ENCODE data around the gene UGT1A10. TPM values are rescaled to one million over a fixed set of nuclear protein-coding genes. Genes with fewer than 3 reads are reported as not detected.
A peak's percentile ranks its signal among the peaks of the same experiment; 100 is the strongest.

UGT1A10 gene
- total and polyA plus RNA-seq, 5 donors: not detected

GRCh38 chr2:233819884-233820773 lies 183.9 kb downstream of the UGT1A10 start:
- ATAC-seq: no peak
- WGBS: 83% methylated on average over 18 of the region's 18 CpGs
- Histone ChIP-seq H3K9me3 (ENCODE audit: control insufficient read depth, low read length) (no peaks in the 10 kb centered on the region), H3K4me1 (ENCODE audit: control insufficient read depth, insufficient read depth, low read length) (no peaks in the 10 kb centered on the region), H3K27ac (ENCODE audit: low read length) (no peak overlapping the region), H3K4me3 (ENCODE audit: low read length) (no peak overlapping the region), H3K27me3 (ENCODE audit: control insufficient read depth, insufficient read depth) (no peaks in the 10 kb centered on the region)
- peak in 1 of 3 donors; percentile 16 for DNase-seq
- intact Hi-C loops (cut with DNase I): no loop called here

GRCh38 chr2:233820774-233821105 lies 184.5 kb downstream of the UGT1A10 start:
- no peak overlapping the region for H3K4me3 ChIP-seq (ENCODE audit: low read length)
- intact Hi-C loops (cut with DNase I): no loop called here
- DNase-seq (peak in 1 of 3 donors; percentile 22), ATAC-seq (no peak)
- H3K9me3 ChIP-seq (ENCODE audit: control insufficient read depth, low read length): no peaks in the 10 kb centered on the region
- H3K27ac ChIP-seq (ENCODE audit: low read length): no peak overlapping the region
- no peaks in the 10 kb centered on the region for H3K4me1 ChIP-seq (ENCODE audit: control insufficient read depth, insufficient read depth, low read length)
- 86% methylated on average over 6 of the region's 6 CpGs for WGBS
- H3K27me3 ChIP-seq (ENCODE audit: control insufficient read depth, insufficient read depth): no peaks in the 10 kb centered on the region

GRCh38 chr2:233821196-233821595 lies 184.9 kb downstream of the UGT1A10 start:
- WGBS: 86% methylated on average over 3 of the region's 3 CpGs

GRCh38 chr2:233821709-233822100 lies 185.5 kb downstream of the UGT1A10 start:
- no peak overlapping the region for H3K27ac ChIP-seq (ENCODE audit: low read length)
- H3K4me1 ChIP-seq (ENCODE audit: control insufficient read depth, insufficient read depth, low read length): no peaks in the 10 kb centered on the region
- H3K4me3 ChIP-seq (ENCODE audit: low read length): no peak overlapping the region
- H3K9me3 ChIP-seq (ENCODE audit: control insufficient read depth, low read length): no peaks in the 10 kb centered on the region
- ATAC-seq (no peak), DNase-seq (no peak)
- WGBS: 94% methylated on average over 8 of the region's 8 CpGs
- intact Hi-C loops (cut with DNase I): no loop called here
- H3K27me3 ChIP-seq (ENCODE audit: control insufficient read depth, insufficient read depth): no peaks in the 10 kb centered on the region

More at GRCh38 chr2:233821196-233821595, 184.9 kb downstream of the UGT1A10 start:
- Histone ChIP-seq H3K4me3 (ENCODE audit: low read length) (no peak overlapping the region), H3K4me1 (ENCODE audit: control insufficient read depth, insufficient read depth, low read length) (no peaks in the 10 kb centered on the region), H3K27ac (ENCODE audit: low read length) (no peak overlapping the region), H3K27me3 (ENCODE audit: control insufficient read depth, insufficient read depth) (no peaks in the 10 kb centered on the region), H3K9me3 (ENCODE audit: control insufficient read depth, low read length) (no peaks in the 10 kb centered on the region)
- ATAC-seq (no peak), DNase-seq (peak in 1 of 3 donors; percentile 1)
- intact Hi-C loops (cut with DNase I): no loop called here

GRCh38 chr2:233822101-233822771 lies 186.0 kb downstream of the UGT1A10 start:
- Histone ChIP-seq H3K27ac (ENCODE audit: low read length) (no peak overlapping the region), H3K27me3 (ENCODE audit: control insufficient read depth, insufficient read depth) (no peaks in the 10 kb centered on the region), H3K4me3 (ENCODE audit: low read length) (no peak overlapping the region), H3K4me1 (ENCODE audit: control insufficient read depth, insufficient read depth, low read length) (no peaks in the 10 kb centered on the region), H3K9me3 (ENCODE audit: control insufficient read depth, low read length) (no peaks in the 10 kb centered on the region)
- intact Hi-C loops (cut with DNase I): no loop called here
- DNase-seq (peak in 2 of 3 donors; percentile 33 to 41), ATAC-seq (no peak)
- WGBS: 88% methylated on average over 21 of the region's 21 CpGs

Other genes starting within 250 kb of the UGT1A10 start
- 10 to 100 TPM; 16.8 to 18.6 (median 18.1) TPM for gene USP40, start 69.7 kb upstream of the UGT1A10 start, total RNA-seq
- gene USP40, start 69.7 kb upstream of the UGT1A10 start, polyA plus RNA-seq: 15.1 TPM
- gene UGT1A8, start 18.8 kb upstream of the UGT1A10 start, total RNA-seq: not detected
- gene UGT1A8, start 18.8 kb upstream of the UGT1A10 start, polyA plus RNA-seq: not detected
- gene UGT1A9, start 35.5 kb downstream of the UGT1A10 start, total RNA-seq: not detected
- gene UGT1A9, start 35.5 kb downstream of the UGT1A10 start, polyA plus RNA-seq: not detected
- gene UGT1A7, start 45.5 kb downstream of the UGT1A10 start, total RNA-seq: not detected
- not detected for gene UGT1A7, start 45.5 kb downstream of the UGT1A10 start, polyA plus RNA-seq
- not detected for gene UGT1A6, start 56.4 kb downstream of the UGT1A10 start, total RNA-seq
- gene UGT1A6, start 56.4 kb downstream of the UGT1A10 start, polyA plus RNA-seq: not detected
- gene UGT1A5, start 76.5 kb downstream of the UGT1A10 start, total RNA-seq: not detected
- gene UGT1A5, start 76.5 kb downstream of the UGT1A10 start, polyA plus RNA-seq: not detected
- not detected for gene UGT1A4, start 82.3 kb downstream of the UGT1A10 start, total RNA-seq
- gene UGT1A4, start 82.3 kb downstream of the UGT1A10 start, polyA plus RNA-seq: 0.07 TPM
- not detected for gene UGT1A3, start 92.6 kb downstream of the UGT1A10 start, total RNA-seq
- gene UGT1A3, start 92.6 kb downstream of the UGT1A10 start, polyA plus RNA-seq: not detected
- not detected for gene UGT1A1, start 123.8 kb downstream of the UGT1A10 start, total RNA-seq
- gene UGT1A1, start 123.8 kb downstream of the UGT1A10 start, polyA plus RNA-seq: not detected
- gene MROH2A, start 141.9 kb downstream of the UGT1A10 start, total RNA-seq: not detected
- not detected for gene MROH2A, start 141.9 kb downstream of the UGT1A10 start, polyA plus RNA-seq
- gene HJURP, start 218.1 kb downstream of the UGT1A10 start, total RNA-seq: under 1 TPM in 2 of 4 donors, not detected in 2; 0.77 to 0.94 TPM
- 0.09 TPM for gene HJURP, start 218.1 kb downstream of the UGT1A10 start, polyA plus RNA-seq